Subcutaneous adipose tissue (tissue), 4 donors: ENCODE data around the gene AQP2. TPM values are rescaled to one million over a fixed set of nuclear protein-coding genes. Genes with fewer than 3 reads are reported as not detected.

ENCODE experiments used
- total RNA-seq, 4 donors: library from RNA; depleted of rRNA; stranded (reverse); fragments of >200 nt; gene quantifications; one replicate each; pipeline ENCODE4 v1.1.0, GENCODE V29; 2016
- TF ChIP-seq, protein P1 (sequence below): fragments of 450-650 bp; IDR thresholded peaks from one replicate; pipeline ENCODE4 v1.5.1; 2016; ENCODE audit warnings: low read depth, mild to moderate bottlenecking, control low read depth, antibody characterized with exemption, moderate library complexity

The AQP2 gene
- total RNA-seq, 4 donors from 2014 or later = not detected

DNA sequence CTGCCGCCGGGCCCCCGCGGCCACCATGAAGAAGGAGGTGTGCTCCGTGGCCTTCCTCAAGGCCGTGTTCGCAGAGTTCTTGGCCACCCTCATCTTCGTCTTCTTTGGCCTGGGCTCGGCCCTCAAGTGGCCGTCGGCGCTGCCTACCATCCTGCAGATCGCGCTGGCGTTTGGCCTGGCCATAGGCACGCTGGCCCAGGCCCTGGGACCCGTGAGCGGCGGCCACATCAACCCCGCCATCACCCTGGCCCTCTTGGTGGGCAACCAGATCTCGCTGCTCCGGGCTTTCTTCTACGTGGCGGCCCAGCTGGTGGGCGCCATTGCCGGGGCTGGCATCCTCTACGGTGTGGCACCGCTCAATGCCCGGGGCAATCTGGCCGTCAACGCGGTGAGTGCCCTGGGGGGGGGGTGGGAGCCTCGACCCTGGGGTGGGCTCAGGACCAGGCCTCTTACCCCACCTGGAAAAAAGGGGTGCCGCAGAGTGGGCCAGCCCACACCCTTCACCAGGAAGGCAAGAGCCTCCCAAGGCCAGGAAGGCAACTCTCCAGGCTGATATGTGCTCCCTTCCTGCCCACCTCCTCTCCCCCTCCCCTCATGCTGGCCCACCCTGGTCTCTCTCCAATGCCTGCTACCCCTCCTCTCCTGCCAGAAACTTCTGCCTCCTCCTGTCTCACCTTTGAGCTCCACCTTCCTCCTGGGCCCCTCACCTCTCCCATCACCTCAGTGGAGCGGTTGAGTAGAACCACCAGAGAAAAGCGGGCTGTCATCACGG, 11.6 kb downstream of the AQP2 start:
- TF ChIP-seq, protein P1, sequence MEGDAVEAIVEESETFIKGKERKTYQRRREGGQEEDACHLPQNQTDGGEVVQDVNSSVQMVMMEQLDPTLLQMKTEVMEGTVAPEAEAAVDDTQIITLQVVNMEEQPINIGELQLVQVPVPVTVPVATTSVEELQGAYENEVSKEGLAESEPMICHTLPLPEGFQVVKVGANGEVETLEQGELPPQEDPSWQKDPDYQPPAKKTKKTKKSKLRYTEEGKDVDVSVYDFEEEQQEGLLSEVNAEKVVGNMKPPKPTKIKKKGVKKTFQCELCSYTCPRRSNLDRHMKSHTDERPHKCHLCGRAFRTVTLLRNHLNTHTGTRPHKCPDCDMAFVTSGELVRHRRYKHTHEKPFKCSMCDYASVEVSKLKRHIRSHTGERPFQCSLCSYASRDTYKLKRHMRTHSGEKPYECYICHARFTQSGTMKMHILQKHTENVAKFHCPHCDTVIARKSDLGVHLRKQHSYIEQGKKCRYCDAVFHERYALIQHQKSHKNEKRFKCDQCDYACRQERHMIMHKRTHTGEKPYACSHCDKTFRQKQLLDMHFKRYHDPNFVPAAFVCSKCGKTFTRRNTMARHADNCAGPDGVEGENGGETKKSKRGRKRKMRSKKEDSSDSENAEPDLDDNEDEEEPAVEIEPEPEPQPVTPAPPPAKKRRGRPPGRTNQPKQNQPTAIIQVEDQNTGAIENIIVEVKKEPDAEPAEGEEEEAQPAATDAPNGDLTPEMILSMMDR = no peak

DNA sequence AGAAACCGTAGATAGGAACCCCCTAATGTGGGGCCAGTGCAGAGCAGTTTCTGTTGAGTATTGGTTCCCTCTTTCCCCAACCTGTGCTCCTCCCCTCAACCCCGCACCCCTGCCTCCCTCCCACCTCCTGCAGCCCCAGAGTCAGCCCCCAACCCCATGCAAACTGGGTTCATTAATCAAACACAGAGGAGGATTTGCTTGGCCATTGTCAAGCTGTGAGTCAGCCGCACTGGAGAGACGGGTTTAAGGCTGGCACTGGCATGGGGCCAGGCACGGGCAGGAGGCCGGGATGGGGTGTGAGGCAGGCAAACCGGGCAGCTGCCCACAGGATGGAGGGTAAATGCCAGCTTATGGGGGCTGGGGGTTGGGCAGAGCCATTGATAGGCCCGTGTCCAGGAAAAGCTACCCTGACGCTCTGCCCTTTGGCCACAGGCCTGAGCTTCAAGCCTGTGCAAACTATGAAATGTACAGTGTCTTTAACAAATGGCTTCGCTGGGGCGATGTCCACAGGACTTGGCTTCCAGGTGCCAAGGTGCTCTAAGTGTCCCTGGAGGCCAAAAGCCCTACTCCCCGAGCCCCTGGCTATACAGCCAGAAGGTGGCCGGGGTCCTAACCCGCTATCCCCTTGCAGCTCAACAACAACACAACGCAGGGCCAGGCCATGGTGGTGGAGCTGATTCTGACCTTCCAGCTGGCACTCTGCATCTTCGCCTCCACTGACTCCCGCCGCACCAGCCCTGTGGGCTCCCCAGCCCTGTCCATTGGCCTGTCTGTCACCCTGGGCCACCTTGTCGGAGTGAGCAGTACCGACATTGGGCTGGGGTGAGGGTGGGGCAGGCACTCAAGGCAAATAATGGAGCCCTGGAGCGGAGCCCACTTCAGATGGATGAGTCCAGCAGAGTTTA, 12.6 kb downstream of the AQP2 start:
- TF ChIP-seq, protein P1 = no peak

DNA sequence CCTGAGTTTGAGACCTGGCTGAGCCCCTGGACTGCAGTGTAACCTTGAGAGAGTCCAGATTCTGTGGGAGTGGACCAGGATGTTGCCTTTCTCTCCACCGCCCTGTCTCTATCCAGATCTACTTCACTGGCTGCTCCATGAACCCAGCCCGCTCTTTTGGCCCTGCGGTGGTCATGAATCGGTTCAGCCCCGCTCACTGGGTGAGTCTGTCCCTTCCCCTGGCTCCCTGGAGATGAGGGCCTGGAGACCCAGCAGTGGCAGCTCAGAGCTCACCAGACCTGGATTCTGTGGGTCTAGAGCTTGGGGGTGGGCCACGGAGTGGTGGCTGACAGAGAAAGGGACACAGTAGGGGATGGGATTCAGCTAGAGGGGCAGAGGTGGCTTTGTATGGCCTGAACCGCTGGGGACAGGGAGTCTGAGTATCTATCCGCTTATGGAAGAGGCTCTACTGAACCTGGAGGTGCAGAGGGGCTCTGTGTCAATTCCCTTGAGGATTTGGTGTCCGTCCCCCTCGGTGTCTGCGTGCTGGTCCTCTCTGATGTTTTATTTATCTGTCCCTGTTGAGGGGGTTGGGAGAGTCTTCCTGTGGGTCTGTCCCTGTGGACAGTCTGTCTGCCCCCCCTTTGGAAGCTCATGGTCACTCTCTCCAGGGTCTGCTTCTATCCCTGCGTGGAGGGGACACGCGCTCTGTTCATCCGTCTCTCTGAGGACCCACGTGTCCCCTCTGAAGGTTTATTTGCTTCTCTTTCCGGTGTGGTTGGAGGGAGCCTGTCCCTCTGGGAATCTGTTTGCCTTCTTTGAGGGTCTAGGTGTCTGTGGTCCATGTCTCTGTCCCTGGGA, 13.7 kb downstream of the AQP2 start:
- TF ChIP-seq, protein P1 = no peak

DNA sequence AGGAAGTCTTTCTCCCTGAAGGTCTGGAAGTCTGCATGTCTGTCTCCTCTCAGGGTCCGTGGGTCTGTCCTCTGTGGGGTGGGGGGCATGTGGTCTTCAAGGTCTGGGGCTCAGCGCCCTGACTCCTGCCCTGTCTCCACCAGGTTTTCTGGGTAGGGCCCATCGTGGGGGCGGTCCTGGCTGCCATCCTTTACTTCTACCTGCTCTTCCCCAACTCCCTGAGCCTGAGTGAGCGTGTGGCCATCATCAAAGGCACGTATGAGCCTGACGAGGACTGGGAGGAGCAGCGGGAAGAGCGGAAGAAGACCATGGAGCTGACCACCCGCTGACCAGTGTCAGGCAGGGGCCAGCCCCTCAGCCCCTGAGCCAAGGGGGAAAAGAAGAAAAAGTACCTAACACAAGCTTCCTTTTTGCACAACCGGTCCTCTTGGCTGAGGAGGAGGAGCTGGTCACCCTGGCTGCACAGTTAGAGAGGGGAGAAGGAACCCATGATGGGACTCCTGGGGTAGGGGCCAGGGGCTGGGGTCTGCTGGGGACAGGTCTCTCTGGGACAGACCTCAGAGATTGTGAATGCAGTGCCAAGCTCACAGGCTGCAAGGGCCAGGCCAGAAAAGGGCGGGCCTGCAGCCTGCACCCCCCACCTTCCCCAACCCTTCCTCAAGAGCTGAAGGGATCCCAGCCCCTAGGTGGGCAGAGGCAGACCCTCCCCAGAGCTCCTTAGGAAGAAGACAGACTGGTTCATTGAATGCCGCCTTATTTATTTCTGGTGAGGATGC, 14.5 kb downstream of the AQP2 start:
- TF ChIP-seq, protein P1 = no peak

DNA sequence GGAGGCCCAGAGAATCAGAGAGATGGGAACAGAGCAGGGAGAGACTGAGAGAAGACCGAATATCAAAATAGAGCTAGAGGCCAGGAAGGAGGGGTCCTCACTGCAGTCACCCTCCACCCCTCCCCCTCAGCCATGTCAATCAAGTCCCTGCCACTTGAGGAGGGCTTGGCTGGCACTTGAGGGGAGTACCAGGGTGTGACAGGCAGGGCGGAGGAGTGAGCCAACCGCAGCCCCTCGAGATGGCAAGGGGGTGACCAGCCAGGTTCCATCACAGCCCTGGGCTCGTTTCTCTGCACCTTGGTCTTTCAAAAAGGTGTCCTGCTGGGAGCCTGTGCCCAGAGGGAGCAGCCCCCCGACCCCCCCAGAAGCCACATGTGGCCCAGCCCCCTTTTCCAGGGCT, 15.3 kb downstream of the AQP2 start:
- TF ChIP-seq, protein P1 = no peak

DNA sequence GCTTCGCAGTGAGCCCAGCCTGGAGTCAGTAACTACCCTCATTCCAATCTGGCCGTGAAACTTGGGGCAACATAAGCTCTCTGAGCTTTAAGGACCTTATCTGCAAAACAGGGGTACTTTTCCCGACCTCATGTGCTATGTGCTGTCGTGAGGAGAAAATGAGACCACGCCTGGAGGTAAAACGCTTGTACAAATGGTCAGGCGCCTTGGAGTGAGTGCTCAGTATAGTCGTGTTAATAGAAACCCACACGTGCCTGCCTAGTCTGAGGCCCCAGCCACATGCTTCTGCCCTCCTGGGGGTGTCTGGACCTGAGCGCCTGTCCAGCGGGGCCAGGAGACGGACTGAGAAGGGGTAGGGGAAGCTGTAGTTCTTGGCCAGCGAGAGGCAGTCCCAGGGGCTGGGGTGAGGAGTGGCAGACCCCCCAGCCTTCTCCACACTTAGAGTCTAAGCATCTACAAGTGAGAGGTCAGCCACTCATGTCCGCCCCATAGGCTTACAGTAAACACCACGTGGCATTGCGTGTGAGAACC, 16.0 kb downstream of the AQP2 start:
- TF ChIP-seq, protein P1 = no peak
